NCI-H2107 (cell line): ENCODE data around the gene NT5DC3.

Source experiments
- DNase-seq: peaks from one replicate; lab custom pipeline; 2025; lab: John Stamatoyannopoulos, UW

NT5DC3 gene

GRCh38 chr12:103840876-103841689 is at the start of gene NT5DC3:
TSS of gene NT5DC3 (minus strand) at chr12:103841234. CDS start at chr12:103841156, 78 bp downstream.
- peak; percentile 37 for DNase-seq

GRCh38 chr12:103887738-103888137 is 46.7 kb upstream of the NT5DC3 start:
- no peak for DNase-seq

- no peak for DNase-seq
Observed at GRCh38 chr12:103886195-103886797, 45.3 kb upstream of the NT5DC3 start.

- DNase-seq: no peak
Observed at GRCh38 chr12:103884316-103884715, 43.3 kb upstream of the NT5DC3 start.

- no peak for DNase-seq
Observed at GRCh38 chr12:103883908-103884307, 42.9 kb upstream of the NT5DC3 start.

GRCh38 chr12:103882861-103883596 is 42.0 kb upstream of the NT5DC3 start:
- DNase-seq: no peak

GRCh38 chr12:103881261-103881660 is 40.2 kb upstream of the NT5DC3 start:
- no peak for DNase-seq

GRCh38 chr12:103880299-103881142 is 39.5 kb upstream of the NT5DC3 start:
- DNase-seq: no peak

- DNase-seq: no peak
Observed at GRCh38 chr12:103879878-103880277, 38.8 kb upstream of the NT5DC3 start.

- DNase-seq: no peak
Observed at GRCh38 chr12:103879048-103879692, 38.1 kb upstream of the NT5DC3 start.

- DNase-seq: peak; percentile 67
Observed at GRCh38 chr12:103877934-103878510, 37.0 kb upstream of the NT5DC3 start.

- no peak for DNase-seq
Observed at GRCh38 chr12:103877288-103877687, 36.3 kb upstream of the NT5DC3 start.

- DNase-seq: no peak
Observed at GRCh38 chr12:103875666-103876065, 34.6 kb upstream of the NT5DC3 start.

- no peak for DNase-seq
Observed at GRCh38 chr12:103868215-103868614, 27.2 kb upstream of the NT5DC3 start.

GRCh38 chr12:103865151-103865730 is 24.2 kb upstream of the NT5DC3 start:
- no peak for DNase-seq

GRCh38 chr12:103864710-103865109 is 23.7 kb upstream of the NT5DC3 start:
- DNase-seq: no peak

- no peak for DNase-seq
Observed at GRCh38 chr12:103858953-103859601, 18.0 kb upstream of the NT5DC3 start.

- DNase-seq: no peak
Observed at GRCh38 chr12:103858335-103858734, 17.3 kb upstream of the NT5DC3 start.

- DNase-seq: no peak
Observed at GRCh38 chr12:103857164-103857563, 16.1 kb upstream of the NT5DC3 start.
